Measurements from ENCODE around the gene ABCF1.
A peak's percentile ranks its signal among the peaks of the same experiment; 100 is the strongest.
"Not testable (repeated sequence)": the region's sequence is repeated elsewhere in the genome, so short reads cannot be mapped to it uniquely, and the experiment has no call there.

ABCF1 gene

GRCh38 chr6:30571075-30571761 lies at the start of gene ABCF1:
Gene ABCF1 (plus strand): TSS chr6:30571442. CDS start chr6:30571488, 46 bp downstream.
- DNase-seq (ENCODE audit: low read depth in 2 of 2) = peak; percentile 99 to 100

DNA sequence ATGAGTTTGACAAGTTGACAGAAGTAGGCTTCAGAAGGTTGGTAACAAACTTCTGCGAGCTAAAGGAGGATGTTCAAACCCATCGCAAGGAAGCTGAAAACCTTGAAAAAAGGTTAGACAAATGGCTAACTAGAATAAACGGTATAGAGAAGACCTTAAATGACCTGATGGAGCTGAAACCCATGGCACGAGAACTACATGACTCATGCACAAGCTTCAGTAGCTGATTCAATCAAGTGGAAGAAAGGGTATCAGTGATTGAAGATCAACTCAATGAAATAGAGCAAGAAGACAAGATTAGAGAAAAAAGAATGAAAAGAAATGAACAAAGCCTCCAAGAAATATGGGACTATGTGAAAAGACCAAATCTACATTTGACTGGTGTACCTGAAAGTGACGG lies 49.3 kb upstream of the ABCF1 start:
- DNase-seq (ENCODE audit: low read depth in 2 of 2) = not testable (repeated sequence)

GRCh38 chr6:30526444-30526843 lies 44.8 kb upstream of the ABCF1 start:
- DNase-seq (ENCODE audit: low read depth in 2 of 2) = not testable (repeated sequence)

DNA sequence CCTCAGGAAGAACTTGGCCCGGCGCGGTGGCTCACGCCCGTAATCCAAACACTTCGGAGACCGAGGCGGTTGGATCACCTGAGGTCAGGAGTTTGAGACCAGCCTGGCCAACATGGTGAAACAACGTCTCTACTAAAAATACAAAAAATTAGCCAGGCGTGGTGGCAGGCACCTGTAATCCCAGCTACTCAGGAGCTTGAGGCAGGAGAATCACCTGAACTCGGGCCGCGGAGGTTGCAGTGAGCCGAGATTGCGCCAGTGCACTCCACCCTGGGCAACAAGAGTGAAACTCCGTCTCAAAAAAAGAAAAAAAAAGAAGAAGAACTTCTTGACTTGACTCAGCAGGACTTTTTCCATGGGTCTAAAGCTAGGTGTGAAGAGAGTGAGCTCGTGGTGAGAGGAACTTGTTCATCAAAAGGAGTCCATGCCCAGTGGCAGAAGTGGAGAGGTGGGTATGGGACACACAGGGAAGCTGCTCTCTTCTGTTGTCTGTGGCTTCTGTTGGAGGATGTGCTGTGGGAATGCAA lies 41.8 kb upstream of the ABCF1 start:
- DNase-seq (ENCODE audit: low read depth in 2 of 2) = peak; percentile 31 to 35

- DNase-seq (ENCODE audit: low read depth in 2 of 2) = no peak
Measured at GRCh38 chr6:30530014-30530413, 41.2 kb upstream of the ABCF1 start.

- DNase-seq (ENCODE audit: low read depth in 2 of 2) = no peak
Measured at GRCh38 chr6:30533460-30534294, 37.6 kb upstream of the ABCF1 start.

- DNase-seq (ENCODE audit: low read depth in 2 of 2) = no peak
Measured at GRCh38 chr6:30537931-30538330, 33.3 kb upstream of the ABCF1 start.

- DNase-seq (ENCODE audit: low read depth in 2 of 2) = peak; percentile 57 to 62
Measured at GRCh38 chr6:30541515-30542403, 29.5 kb upstream of the ABCF1 start.

DNA sequence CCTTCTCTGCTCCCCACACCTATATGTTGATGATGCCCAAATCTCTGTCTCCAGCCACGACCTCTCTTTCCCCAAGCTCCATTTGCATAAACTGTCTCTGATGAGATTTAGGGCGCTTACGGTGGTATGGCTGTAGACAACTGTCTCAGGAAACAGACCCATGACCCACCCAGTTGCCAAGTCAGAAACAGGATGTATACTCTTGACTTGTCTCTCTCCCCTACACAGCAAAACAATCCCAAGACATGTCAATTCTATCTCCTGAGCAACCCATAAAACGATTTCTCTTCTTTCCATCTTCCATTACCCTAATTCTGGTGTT lies 28.9 kb upstream of the ABCF1 start:
- DNase-seq (ENCODE audit: low read depth in 2 of 2) = no peak

DNA sequence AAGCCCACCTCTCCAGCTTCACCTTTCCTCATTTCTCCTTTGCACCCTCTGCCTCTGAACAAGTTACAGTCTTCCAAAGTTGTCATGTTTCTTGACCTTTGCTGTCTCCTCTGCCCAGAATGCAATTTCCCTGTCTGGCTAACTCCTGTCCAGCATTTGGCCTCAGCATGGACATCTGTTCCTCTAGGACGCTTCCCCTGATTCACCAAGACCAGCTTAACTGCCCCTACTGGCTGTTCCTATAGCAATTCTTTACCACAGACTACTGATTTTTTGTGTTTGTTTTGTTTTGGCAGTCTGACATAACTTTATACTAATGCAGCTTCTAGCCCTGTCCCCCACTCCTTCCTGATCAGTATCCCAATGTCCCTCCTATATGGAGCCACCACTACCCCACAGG lies 28.3 kb upstream of the ABCF1 start:
- no peak for DNase-seq (ENCODE audit: low read depth in 2 of 2)

GRCh38 chr6:30543821-30544220 lies 27.4 kb upstream of the ABCF1 start:
- no peak for DNase-seq (ENCODE audit: low read depth in 2 of 2)

- no peak for DNase-seq (ENCODE audit: low read depth in 2 of 2)
Measured at GRCh38 chr6:30544666-30545272, 26.5 kb upstream of the ABCF1 start.

- DNase-seq (ENCODE audit: low read depth in 2 of 2) = no peak
Measured at GRCh38 chr6:30547454-30547853, 23.8 kb upstream of the ABCF1 start.

DNA sequence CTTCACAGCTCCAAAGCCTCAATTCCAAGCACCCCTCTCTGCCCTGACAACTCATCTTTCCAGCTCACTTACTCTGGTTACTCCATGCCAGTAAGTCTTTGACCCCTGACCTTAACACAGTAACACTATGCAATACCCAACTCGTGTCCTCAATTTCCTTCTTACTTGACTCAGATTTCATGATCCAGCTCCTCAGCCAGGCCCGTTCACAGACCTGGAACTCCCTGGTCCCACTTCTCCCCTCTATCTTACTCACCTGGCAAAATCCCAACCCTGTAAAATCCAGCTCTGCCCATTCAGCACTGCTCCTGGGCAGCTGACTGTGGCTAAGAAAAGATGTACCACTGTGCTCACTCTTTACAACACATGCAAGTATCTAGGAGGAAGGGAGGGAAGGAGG lies 22.9 kb upstream of the ABCF1 start:
- DNase-seq (ENCODE audit: low read depth in 2 of 2) = no peak

DNA sequence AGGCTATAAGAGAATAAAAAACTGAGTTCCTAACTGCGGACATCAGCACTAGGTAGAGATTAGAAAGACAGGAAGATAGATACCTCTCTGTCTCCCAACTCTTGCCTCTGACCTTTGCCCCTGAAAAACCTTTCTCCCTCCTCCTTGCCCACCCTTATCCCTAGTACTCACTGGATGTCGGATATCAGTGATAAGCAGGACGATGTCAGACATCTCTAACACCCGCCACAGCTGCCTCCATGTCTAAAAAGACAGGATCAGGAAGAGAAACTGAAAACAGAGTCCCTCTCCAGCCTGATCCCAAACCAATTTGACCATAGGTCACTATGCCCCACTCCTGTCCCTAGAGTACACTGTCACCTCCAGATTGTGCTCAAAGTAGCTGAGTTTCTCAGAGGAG lies 16.8 kb upstream of the ABCF1 start:
- DNase-seq (ENCODE audit: low read depth in 2 of 2) = no peak

GRCh38 chr6:30554962-30555815 lies 16.1 kb upstream of the ABCF1 start:
- DNase-seq (ENCODE audit: low read depth in 2 of 2) = peak in 1 of 2 donors; percentile 6

DNA sequence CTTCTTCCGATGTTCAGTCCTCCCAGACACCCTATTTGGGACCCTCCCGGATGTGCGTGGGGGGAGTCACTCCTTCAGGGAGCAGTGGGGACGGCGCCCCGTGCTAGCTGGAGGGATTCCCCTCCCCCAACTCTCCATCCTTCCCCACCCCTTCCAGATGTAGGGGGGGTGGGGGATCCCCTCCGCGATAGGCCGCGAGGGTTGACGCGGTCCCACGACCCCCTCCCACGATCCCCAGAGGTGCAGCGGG lies 15.5 kb upstream of the ABCF1 start:
- DNase-seq (ENCODE audit: low read depth in 2 of 2) = no peak

DNA sequence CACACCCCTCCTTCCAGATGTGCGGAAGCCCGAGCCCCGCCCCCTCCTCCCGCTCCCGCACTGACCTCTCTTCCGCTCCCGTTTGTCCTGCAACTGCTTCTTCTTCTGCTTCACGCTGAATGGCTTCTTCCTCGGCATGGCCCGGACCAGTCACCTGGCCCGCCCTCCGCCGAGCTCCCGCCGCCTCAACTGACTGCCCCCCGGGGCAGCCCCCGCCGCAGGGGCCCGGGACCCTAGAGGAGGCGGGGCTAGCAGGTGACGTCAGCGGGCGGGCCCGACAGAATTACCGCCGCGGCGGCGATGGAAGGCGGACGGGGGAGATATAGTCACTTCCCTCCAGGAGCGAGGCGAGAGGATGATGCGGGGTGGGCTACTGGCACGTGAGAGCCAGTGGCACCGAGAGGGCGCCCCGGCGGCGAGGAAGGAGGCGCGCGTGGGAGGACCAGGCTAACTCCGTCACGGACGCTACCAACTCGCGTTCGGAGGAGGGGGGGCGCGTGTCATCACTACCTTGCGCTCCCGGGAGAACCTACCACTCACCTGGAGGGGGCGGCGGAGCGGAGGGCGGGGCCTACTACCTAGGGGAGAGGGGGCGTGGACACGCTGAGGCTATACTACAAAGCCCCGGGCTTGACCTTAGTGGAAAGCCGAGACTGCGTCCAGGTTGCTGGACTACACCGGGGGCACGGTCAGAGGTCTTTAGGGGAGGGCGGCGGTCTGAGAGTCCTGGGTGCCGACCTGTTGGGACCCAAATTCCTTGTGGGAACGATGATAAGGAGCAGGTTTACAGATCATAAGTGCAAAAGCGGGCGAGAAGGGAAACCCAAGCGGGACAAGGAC lies 15.0 kb upstream of the ABCF1 start, which contains the start of gene GNL1:
Gene GNL1 (minus strand): TSS at position 424 of the 840 bp plus-strand sequence. CDS start 286 bp downstream, at position 138.
- DNase-seq (ENCODE audit: low read depth in 2 of 2) = peak; percentile 95 to 97

- DNase-seq (ENCODE audit: low read depth in 2 of 2) = peak; percentile 78 to 82
Measured at GRCh38 chr6:30556906-30557682, 14.1 kb upstream of the ABCF1 start, which contains the start of gene PRR3. Gene PRR3 (plus strand): TSS chr6:30557295. CDS start chr6:30557345, 50 bp downstream.

Measured in stimulated activated CD8-positive, alpha-beta memory T cell treated with anti-CD3 and anti-CD28 coated beads, Interleukin-15, amount 100 ng/mL, for 48 hours (primary cell).